Liver (tissue), 9 donors: ENCODE measurements around the gene TRIM72. TPM values are rescaled to one million over a fixed set of nuclear protein-coding genes. Genes with fewer than 3 reads are reported as not detected.

ENCODE experiments used
- DNase-seq: peaks from one replicate; pipeline ENCODE4 v3.0.0-alpha.2; 2017; ENCODE audit warnings: low spot score
- H3K27ac ChIP-seq, 2 donors: one replicate each; pipeline ENCODE4 v1.7.0; 2013; ENCODE audit warnings: inconsistent platforms in 2 of 2, low read length in 2 of 2, control low read depth in 1 of 2, low read depth in 1 of 2, mild to moderate bottlenecking in 1 of 2
- H3K27me3 ChIP-seq, 4 donors: one replicate each; pipeline versions ENCODE4 v1.6.1 to v1.7.0; 2013; ENCODE audit warnings: low read length in 3 of 4, inconsistent platforms in 1 of 4, mild to moderate bottlenecking in 1 of 4, moderate library complexity in 1 of 4; ENCODE audit not compliant: control insufficient read depth in 4 of 4, insufficient read depth in 4 of 4
- H3K36me3 ChIP-seq, 4 donors: one replicate each; pipeline versions ENCODE4 v1.6.1 to v1.7.0; 2013; ENCODE audit warnings: low read length in 3 of 4, mild to moderate bottlenecking in 3 of 4, low read depth in 1 of 4, moderate library complexity in 1 of 4; ENCODE audit not compliant: control insufficient read depth in 4 of 4, insufficient read depth in 3 of 4
- H3K4me1 ChIP-seq, 4 donors: one replicate each; pipeline versions ENCODE4 v1.6.1 to v1.7.0; 2013; ENCODE audit warnings: low read length in 3 of 4, mild to moderate bottlenecking in 3 of 4, moderate library complexity in 1 of 4; ENCODE audit not compliant: control insufficient read depth in 4 of 4, insufficient read depth in 4 of 4
- H3K4me3 ChIP-seq, 3 donors: one replicate each; pipeline versions ENCODE4 v1.6.1 to v1.7.0; 2013; ENCODE audit warnings: low read length in 3 of 3, control low read depth in 1 of 3, low read depth in 1 of 3, mild to moderate bottlenecking in 1 of 3
- H3K9ac ChIP-seq, 2 donors: one replicate each; pipeline ENCODE4 v1.7.0; 2013; ENCODE audit warnings: low read length in 2 of 2, mild to moderate bottlenecking in 2 of 2, moderate library complexity in 2 of 2, control low read depth in 1 of 2, low read depth in 1 of 2
- H3K9me3 ChIP-seq, 4 donors: one replicate each; pipeline versions ENCODE4 v1.6.1 to v1.7.0; 2013; ENCODE audit warnings: low read length in 3 of 4; ENCODE audit not compliant: control insufficient read depth in 4 of 4
- CTCF ChIP-seq: fragments of 150-350 bp; IDR thresholded peaks from 2 replicates; pipeline ENCODE4 v1.5.1; 2017; ENCODE audit warnings: improper control_type of control experiment, low read depth, low read length; ENCODE audit not compliant: missing input control
- FOXA1 ChIP-seq: IDR thresholded peaks from 2 replicates; pipeline ENCODE4 v1.6.1; 2016; ENCODE audit warnings: antibody characterized with exemption
- FOXA2 ChIP-seq: IDR thresholded peaks from 2 replicates; pipeline ENCODE4 v1.6.1; 2016; ENCODE audit warnings: antibody characterized with exemption
- HNF4A ChIP-seq, 2 donors: conservative IDR thresholded peaks; 2 replicates each; pipeline ENCODE4 v1.6.1; 2016; ENCODE audit warnings: antibody characterized with exemption in 2 of 2, mild to moderate bottlenecking in 2 of 2
- HNF4G ChIP-seq: IDR thresholded peaks from 2 replicates; pipeline ENCODE4 v1.6.1; 2016; ENCODE audit warnings: antibody characterized with exemption
- JUND ChIP-seq, 2 donors: IDR thresholded peaks; 2 replicates each; pipeline ENCODE4 v1.6.1; 2016; ENCODE audit warnings: antibody characterized with exemption in 2 of 2
- MAX ChIP-seq: IDR thresholded peaks from 2 replicates; pipeline ENCODE4 v1.6.1; 2016; ENCODE audit warnings: antibody characterized with exemption
- NR2F2 ChIP-seq: IDR thresholded peaks from 2 replicates; pipeline ENCODE4 v1.6.1; 2016; ENCODE audit warnings: antibody characterized with exemption
- RAD21 ChIP-seq, 2 donors: IDR thresholded peaks; 2 replicates each; pipeline ENCODE4 v1.6.1; 2016; ENCODE audit warnings: antibody characterized with exemption in 2 of 2, mild to moderate bottlenecking in 2 of 2
- REST ChIP-seq: IDR thresholded peaks from 2 replicates; pipeline ENCODE4 v1.6.1; 2016; ENCODE audit warnings: antibody characterized with exemption, mild to moderate bottlenecking
- RXRA ChIP-seq, 2 donors: IDR thresholded peaks; 2 replicates each; pipeline ENCODE4 v1.6.1; 2017 to 2018; ENCODE audit warnings: antibody characterized with exemption in 2 of 2, mild to moderate bottlenecking in 1 of 2
- SP1 ChIP-seq: IDR thresholded peaks from 2 replicates; pipeline ENCODE4 v1.6.1; 2018; ENCODE audit warnings: antibody characterized with exemption, mild to moderate bottlenecking
- TAF1 ChIP-seq: conservative IDR thresholded peaks from 2 replicates; pipeline ENCODE4 v1.6.1; 2016; ENCODE audit warnings: antibody characterized with exemption, mild to moderate bottlenecking
- YY1 ChIP-seq: IDR thresholded peaks from 2 replicates; pipeline ENCODE4 v1.6.1; 2016; ENCODE audit warnings: antibody characterized with exemption, mild to moderate bottlenecking
- ZBTB33 ChIP-seq: IDR thresholded peaks from 2 replicates; pipeline ENCODE4 v1.6.1; 2016; ENCODE audit warnings: antibody characterized with exemption
- WGBS: extraction: QIAGEN DNeasy Blood & Tissue Kit; methylation state at CpG from one replicate; pipeline ENCODE4 v1.1.7; 2013; 5-methylcytosine and 5-hydroxymethylcytosine counted together
- polyA plus RNA-seq, 2 donors: library from polyadenylated mRNA; stranded (reverse) in 1 of 2; unstranded in 1 of 2; fragments of 200-250 nt in 1 of 2; fragments of >200 nt in 1 of 2; fragmentation: Nextera tagmentation in 1 of 2; extraction: Ambion mirVana in 1 of 2; gene quantifications; one replicate each; pipeline versions ENCODE4 v1.2.1 to v1.2.3, GENCODE V29; 2013 to 2015
- total RNA-seq, 2 donors: library from RNA; depleted of rRNA; stranded (reverse); fragments of >200 nt; gene quantifications; one replicate each; pipeline ENCODE4 v1.2.3, GENCODE V29; 2014
- donor health status: healthy.
- donor health status: healthy.
- donor health status: healthy.
- donor health status: healthy.
- donor health status: healthy.

The TRIM72 gene
- total and polyA plus RNA-seq, 4 donors: under 0.01 to 0.10 (median 0.02) TPM; not detected in 1

GRCh38 chr16:31273187-31273586 is 59.3 kb downstream of the TRIM72 start:
- TF ChIP-seq JUND (IDR thresholded peaks at IDR 0.05): no peak
- Histone ChIP-seq H3K36me3 (peaks cover 0 to 3% (median 0%) of the 10 kb centered on the region in 4 donors), H3K4me1 (no peaks in the 10 kb centered on the region), H3K9ac (no peak overlapping the region), H3K4me3 (no peak overlapping the region), H3K9me3 (peaks cover 0 to 2% (median 0%) of the 10 kb centered on the region in 4 donors), H3K27me3 (no peaks in the 10 kb centered on the region), H3K27ac (no peak overlapping the region)
- DNase-seq: no peak
- WGBS: 81% methylated on average over 7 of the region's 7 CpGs

GRCh38 chr16:31273676-31274075 is 59.8 kb downstream of the TRIM72 start:
- Histone ChIP-seq H3K4me1 (no peaks in the 10 kb centered on the region), H3K4me3 (no peak overlapping the region), H3K9ac (no peak overlapping the region), H3K27me3 (no peaks in the 10 kb centered on the region), H3K27ac (no peak overlapping the region), H3K36me3 (peaks cover 0 to 2% (median 0%) of the 10 kb centered on the region in 4 donors), H3K9me3 (peaks cover 0 to 2% (median 0%) of the 10 kb centered on the region in 4 donors)
- TF ChIP-seq FOXA2 (no peak), FOXA1 (no peak), RXRA (IDR thresholded peaks at IDR 0.05) (no peak), NR2F2 (no peak), MAX (no peak), TAF1 (no peak), RAD21 (IDR thresholded peaks at IDR 0.05) (no peak), JUND (IDR thresholded peaks at IDR 0.05) (no peak), REST (no peak)
- DNase-seq: no peak
- 81% methylated on average over 3 of the region's 3 CpGs for WGBS

GRCh38 chr16:31274831-31275816 is 61.2 kb downstream of the TRIM72 start:
- no peak overlapping the region for H3K4me3 ChIP-seq
- DNase-seq: no peak
- H3K4me1 ChIP-seq: no peaks in the 10 kb centered on the region
- H3K9me3 ChIP-seq: peaks cover 0 to 2% (median 0%) of the 10 kb centered on the region in 4 donors
- no peak overlapping the region for H3K27ac ChIP-seq
- no peaks in the 10 kb centered on the region for H3K27me3 ChIP-seq
- no peak for TF ChIP-seq HNF4G
- no peak for TF ChIP-seq FOXA2
- no peak for TF ChIP-seq ZBTB33
- no peak for TF ChIP-seq SP1
- TF ChIP-seq CTCF: no peak
- TF ChIP-seq YY1: no peak
- TF ChIP-seq HNF4A (conservative IDR thresholded peaks at IDR 0.05): no peak
- no peak for TF ChIP-seq RAD21 (IDR thresholded peaks at IDR 0.05)
- TF ChIP-seq MAX: no peak
- no peak for TF ChIP-seq NR2F2
- 86% methylated on average over 15 of the region's 15 CpGs for WGBS
- H3K9ac ChIP-seq: no peak overlapping the region
- peaks cover 0 to 2% (median 0%) of the 10 kb centered on the region in 4 donors for H3K36me3 ChIP-seq
